ENCODE data around the gene NT5C1B.

The NT5C1B gene

DNA sequence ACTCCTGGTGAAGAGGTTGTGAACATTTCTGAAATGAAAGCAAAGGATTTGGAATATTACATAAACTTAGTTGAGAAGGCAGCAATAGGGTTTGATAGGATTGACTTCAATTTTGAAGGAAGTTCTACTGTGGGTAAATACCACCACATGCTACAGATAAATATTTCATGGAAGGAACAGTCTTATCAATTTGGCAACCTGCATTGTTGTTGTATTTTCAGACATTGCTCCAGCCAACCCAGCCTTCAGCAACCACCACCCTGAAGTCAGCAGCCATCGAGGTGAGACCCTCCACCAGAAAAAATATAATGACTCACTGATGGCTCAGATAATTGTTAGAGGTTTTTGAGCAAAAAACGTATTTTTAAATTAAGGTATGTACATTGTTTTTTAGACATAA is 38.9 kb downstream of the NT5C1B start:
- H3K9me2 ChIP-seq (replicated peaks; ENCODE audit: insufficient read depth, low read length) = no peaks in the 10 kb centered on the region
- no peaks in the 10 kb centered on the region for H3K9me3 ChIP-seq (ENCODE audit: insufficient read depth, low read length)
- no peaks in the 10 kb centered on the region for H3K27me3 ChIP-seq (ENCODE audit: low read length)
- H3K4me2 ChIP-seq (ENCODE audit: low read depth, low read length, poor library complexity, severe bottlenecking) = no peak overlapping the region
- no peak overlapping the region for H3K9ac ChIP-seq (ENCODE audit: low read length)
- no peak for TF ChIP-seq EZH2phosphoT487 (conservative IDR thresholded peaks at IDR 0.05; ENCODE audit: low read length)
- TF ChIP-seq, protein P1, sequence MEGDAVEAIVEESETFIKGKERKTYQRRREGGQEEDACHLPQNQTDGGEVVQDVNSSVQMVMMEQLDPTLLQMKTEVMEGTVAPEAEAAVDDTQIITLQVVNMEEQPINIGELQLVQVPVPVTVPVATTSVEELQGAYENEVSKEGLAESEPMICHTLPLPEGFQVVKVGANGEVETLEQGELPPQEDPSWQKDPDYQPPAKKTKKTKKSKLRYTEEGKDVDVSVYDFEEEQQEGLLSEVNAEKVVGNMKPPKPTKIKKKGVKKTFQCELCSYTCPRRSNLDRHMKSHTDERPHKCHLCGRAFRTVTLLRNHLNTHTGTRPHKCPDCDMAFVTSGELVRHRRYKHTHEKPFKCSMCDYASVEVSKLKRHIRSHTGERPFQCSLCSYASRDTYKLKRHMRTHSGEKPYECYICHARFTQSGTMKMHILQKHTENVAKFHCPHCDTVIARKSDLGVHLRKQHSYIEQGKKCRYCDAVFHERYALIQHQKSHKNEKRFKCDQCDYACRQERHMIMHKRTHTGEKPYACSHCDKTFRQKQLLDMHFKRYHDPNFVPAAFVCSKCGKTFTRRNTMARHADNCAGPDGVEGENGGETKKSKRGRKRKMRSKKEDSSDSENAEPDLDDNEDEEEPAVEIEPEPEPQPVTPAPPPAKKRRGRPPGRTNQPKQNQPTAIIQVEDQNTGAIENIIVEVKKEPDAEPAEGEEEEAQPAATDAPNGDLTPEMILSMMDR (IDR thresholded peaks at IDR 0.05; ENCODE audit: insufficient read depth, low read length, poor library complexity, severe bottlenecking) = no peak
- peaks cover 6% of the 10 kb centered on the region; the same call in 1 of the 2 replicates for H4K20me1 ChIP-seq (ENCODE audit: low read depth, low read length)
- peaks cover 11% of the 10 kb centered on the region for H3K36me3 ChIP-seq (ENCODE audit: low read length)
- H2AFZ ChIP-seq (ENCODE audit: low read depth, low read length, severe bottlenecking) = no peak overlapping the region
- H3K4me3 ChIP-seq (ENCODE audit: insufficient read depth, low read length, poor library complexity, severe bottlenecking) = no peak overlapping the region
- H3K27ac ChIP-seq (ENCODE audit: low read depth, low read length) = no peak overlapping the region
- no peaks in the 10 kb centered on the region for H3F3A ChIP-seq (ENCODE audit: insufficient read depth)
- H3K79me2 ChIP-seq (ENCODE audit: insufficient read depth, low read length) = no peaks in the 10 kb centered on the region; the same call in 1 of the 2 replicates

DNA sequence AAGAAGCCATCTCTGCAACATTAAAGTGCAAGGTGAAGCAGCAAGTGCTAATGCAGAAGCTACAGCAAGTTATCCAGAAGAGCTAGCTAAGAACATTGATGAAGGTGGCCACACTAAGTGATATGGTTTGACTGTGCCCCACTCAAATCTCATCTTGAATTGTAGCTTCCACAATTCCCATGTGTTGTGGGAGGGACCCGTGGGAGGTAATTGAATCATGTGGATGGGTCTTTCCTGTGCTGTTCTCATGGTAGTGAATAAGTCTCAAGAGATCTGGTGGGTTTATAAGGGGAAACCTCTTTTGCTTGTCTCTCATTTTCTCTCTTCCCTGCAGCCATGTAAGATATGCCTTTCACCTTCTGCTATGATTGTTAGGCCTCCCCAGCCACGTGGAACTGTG is 40.3 kb downstream of the NT5C1B start:
- Histone ChIP-seq H2AFZ (ENCODE audit: low read depth, low read length, severe bottlenecking) (no peak overlapping the region), H3K27me3 (ENCODE audit: low read length) (no peaks in the 10 kb centered on the region), H3K9me3 (ENCODE audit: insufficient read depth, low read length) (no peaks in the 10 kb centered on the region), H3K9me2 (replicated peaks; ENCODE audit: insufficient read depth, low read length) (no peaks in the 10 kb centered on the region), H3K36me3 (ENCODE audit: low read length) (peaks cover 10% of the 10 kb centered on the region; the same call in 1 of the 2 replicates), H3K79me2 (ENCODE audit: insufficient read depth, low read length) (no peaks in the 10 kb centered on the region), H3K4me2 (ENCODE audit: low read depth, low read length, poor library complexity, severe bottlenecking) (no peak overlapping the region), H3F3A (ENCODE audit: insufficient read depth) (no peaks in the 10 kb centered on the region), H3K4me3 (ENCODE audit: insufficient read depth, low read length, poor library complexity, severe bottlenecking) (no peak overlapping the region), H3K27ac (ENCODE audit: low read depth, low read length) (no peak overlapping the region), H4K20me1 (ENCODE audit: low read depth, low read length) (peaks cover 6% of the 10 kb centered on the region; the same call in 1 of the 2 replicates), H3K9ac (ENCODE audit: low read length) (no peak overlapping the region)
- TF ChIP-seq EZH2phosphoT487 (conservative IDR thresholded peaks at IDR 0.05; ENCODE audit: low read length) = no peak
- TF ChIP-seq, protein P1 (IDR thresholded peaks at IDR 0.05; ENCODE audit: insufficient read depth, low read length, poor library complexity, severe bottlenecking) = no peak

DNA sequence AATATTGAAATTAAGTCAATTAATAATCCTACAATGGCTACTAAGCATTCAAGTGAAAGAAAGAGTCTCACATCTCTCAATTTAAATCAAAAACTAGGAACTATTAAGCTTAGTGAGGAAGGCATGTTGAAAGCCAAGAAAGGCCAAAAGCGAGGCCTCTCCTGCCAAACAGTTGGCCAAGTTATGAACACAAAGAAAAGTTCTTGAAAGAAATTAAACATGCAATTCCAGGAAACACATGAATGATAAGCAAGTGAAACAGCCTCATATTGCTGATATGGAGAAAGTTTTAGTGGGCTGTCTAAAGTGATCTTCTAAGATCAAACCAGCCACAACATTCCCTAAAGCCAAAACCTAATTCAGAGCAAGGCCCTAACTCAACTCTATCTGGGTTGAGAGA is 40.7 kb downstream of the NT5C1B start:
- H3K9me2 ChIP-seq (replicated peaks; ENCODE audit: insufficient read depth, low read length) = no peaks in the 10 kb centered on the region
- H3K4me2 ChIP-seq (ENCODE audit: low read depth, low read length, poor library complexity, severe bottlenecking) = no peak overlapping the region
- no peak overlapping the region for H3K27ac ChIP-seq (ENCODE audit: low read depth, low read length)
- no peak for TF ChIP-seq EZH2phosphoT487 (conservative IDR thresholded peaks at IDR 0.05; ENCODE audit: low read length)
- no peaks in the 10 kb centered on the region for H3F3A ChIP-seq (ENCODE audit: insufficient read depth)
- H2AFZ ChIP-seq (ENCODE audit: low read depth, low read length, severe bottlenecking) = no peak overlapping the region
- no peaks in the 10 kb centered on the region for H3K79me2 ChIP-seq (ENCODE audit: insufficient read depth, low read length)
- H4K20me1 ChIP-seq (ENCODE audit: low read depth, low read length) = peaks cover 6% of the 10 kb centered on the region; the same call in 1 of the 2 replicates
- no peak overlapping the region for H3K4me3 ChIP-seq (ENCODE audit: insufficient read depth, low read length, poor library complexity, severe bottlenecking)
- no peaks in the 10 kb centered on the region for H3K27me3 ChIP-seq (ENCODE audit: low read length)
- peaks cover 10% of the 10 kb centered on the region; the same call in 1 of the 2 replicates for H3K36me3 ChIP-seq (ENCODE audit: low read length)
- no peak overlapping the region for H3K9ac ChIP-seq (ENCODE audit: low read length)
- H3K9me3 ChIP-seq (ENCODE audit: insufficient read depth, low read length) = no peaks in the 10 kb centered on the region

DNA sequence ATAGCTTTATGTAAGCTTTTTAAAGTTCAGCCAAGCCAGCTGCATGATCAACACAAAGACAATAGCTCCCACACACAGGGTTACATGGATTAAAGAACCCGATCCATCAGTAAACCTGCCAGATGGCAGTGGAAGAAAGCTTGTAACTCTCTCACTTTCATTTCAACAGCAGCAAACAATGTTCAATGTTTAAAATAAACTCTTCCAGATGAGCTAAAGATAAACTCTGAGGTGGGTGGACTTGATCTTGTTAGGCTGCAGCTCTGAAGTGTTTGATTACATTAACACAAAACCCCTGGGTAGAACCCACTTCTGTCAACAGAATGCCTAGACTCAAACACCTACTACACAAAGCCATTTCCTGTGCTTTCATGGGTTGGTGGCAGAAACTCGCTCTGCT is 42.8 kb downstream of the NT5C1B start:
- Histone ChIP-seq H3K9me2 (replicated peaks; ENCODE audit: insufficient read depth, low read length) (no peaks in the 10 kb centered on the region), H3K79me2 (ENCODE audit: insufficient read depth, low read length) (no peaks in the 10 kb centered on the region), H2AFZ (ENCODE audit: low read depth, low read length, severe bottlenecking) (no peak overlapping the region), H3K4me2 (ENCODE audit: low read depth, low read length, poor library complexity, severe bottlenecking) (no peak overlapping the region), H3F3A (ENCODE audit: insufficient read depth) (no peaks in the 10 kb centered on the region), H3K36me3 (ENCODE audit: low read length) (no peaks in the 10 kb centered on the region), H3K27ac (ENCODE audit: low read depth, low read length) (no peak overlapping the region), H4K20me1 (ENCODE audit: low read depth, low read length) (0 out of 2 replicates have a peak, but pooled peaks cover 6% of the 10 kb centered on the region), H3K9ac (ENCODE audit: low read length) (no peak overlapping the region), H3K9me3 (ENCODE audit: insufficient read depth, low read length) (no peaks in the 10 kb centered on the region), H3K4me3 (ENCODE audit: insufficient read depth, low read length, poor library complexity, severe bottlenecking) (no peak overlapping the region), H3K27me3 (ENCODE audit: low read length) (no peaks in the 10 kb centered on the region)
- no peak for TF ChIP-seq EZH2phosphoT487 (conservative IDR thresholded peaks at IDR 0.05; ENCODE audit: low read length)
- TF ChIP-seq, protein P1 (IDR thresholded peaks at IDR 0.05; ENCODE audit: insufficient read depth, low read length, poor library complexity, severe bottlenecking) = no peak

Measured in SU-DHL-6 (cell line).